Rectal smooth muscle tissue (tissue), 1 donor: ENCODE data around the gene ESRP2.

ENCODE experiments used
- H3K27ac ChIP-seq: one replicate; pipeline ENCODE4 v1.7.0; 2013; ENCODE audit warnings: low read depth, low read length, inconsistent platforms
- H3K27me3 ChIP-seq: one replicate; pipeline ENCODE4 v1.7.0; 2013; ENCODE audit warnings: low read length; ENCODE audit not compliant: control insufficient read depth, insufficient read depth
- H3K36me3 ChIP-seq: one replicate; pipeline ENCODE4 v1.7.0; 2013; ENCODE audit warnings: low read length; ENCODE audit not compliant: control insufficient read depth, insufficient read depth
- H3K4me1 ChIP-seq: one replicate; pipeline ENCODE4 v1.7.0; 2013; ENCODE audit warnings: low read length; ENCODE audit not compliant: control insufficient read depth, insufficient read depth
- H3K4me3 ChIP-seq: one replicate; pipeline ENCODE4 v1.7.0; 2013; ENCODE audit warnings: low read length
- H3K9ac ChIP-seq: one replicate; pipeline ENCODE4 v1.7.0; 2013; ENCODE audit warnings: low read length

ESRP2 gene

GRCh38 chr16:68219725-68220351 is 16.1 kb downstream of the ESRP2 start:
- Histone ChIP-seq H3K27me3 (no peaks in the 10 kb centered on the region), H3K27ac (no peak overlapping the region), H3K4me3 (no peak overlapping the region), H3K36me3 (peaks cover 3% of the 10 kb centered on the region), H3K4me1 (no peaks in the 10 kb centered on the region), H3K9ac (no peak overlapping the region)

- no peak overlapping the region for H3K27ac ChIP-seq
- no peaks in the 10 kb centered on the region for H3K27me3 ChIP-seq
- H3K9ac ChIP-seq: no peak overlapping the region
- peaks cover 3% of the 10 kb centered on the region for H3K36me3 ChIP-seq
- H3K4me3 ChIP-seq: no peak overlapping the region
- no peaks in the 10 kb centered on the region for H3K4me1 ChIP-seq
These were observed 18.4 kb downstream of the ESRP2 start for GRCh38 chr16:68217506-68217905.

- Histone ChIP-seq H3K27ac (no peak overlapping the region), H3K4me3 (no peak overlapping the region), H3K4me1 (no peaks in the 10 kb centered on the region), H3K9ac (no peak overlapping the region), H3K27me3 (no peaks in the 10 kb centered on the region), H3K36me3 (peaks cover 3% of the 10 kb centered on the region)
These were observed 19.7 kb downstream of the ESRP2 start for GRCh38 chr16:68216240-68216639.

- Histone ChIP-seq H3K4me3 (no peak overlapping the region), H3K36me3 (peaks cover 3% of the 10 kb centered on the region), H3K27ac (no peak overlapping the region), H3K9ac (no peak overlapping the region), H3K4me1 (no peaks in the 10 kb centered on the region), H3K27me3 (no peaks in the 10 kb centered on the region)
These were observed 20.6 kb downstream of the ESRP2 start for GRCh38 chr16:68215302-68215701.

- no peak overlapping the region for H3K27ac ChIP-seq
- no peak overlapping the region for H3K9ac ChIP-seq
- no peak overlapping the region for H3K4me3 ChIP-seq
- H3K36me3 ChIP-seq: no peaks in the 10 kb centered on the region
- no peaks in the 10 kb centered on the region for H3K27me3 ChIP-seq
- no peaks in the 10 kb centered on the region for H3K4me1 ChIP-seq
These were observed 21.2 kb downstream of the ESRP2 start for GRCh38 chr16:68214726-68215125.

- no peak overlapping the region for H3K9ac ChIP-seq
- H3K4me1 ChIP-seq: no peaks in the 10 kb centered on the region
- no peak overlapping the region for H3K27ac ChIP-seq
- no peak overlapping the region for H3K4me3 ChIP-seq
- no peaks in the 10 kb centered on the region for H3K27me3 ChIP-seq
- no peaks in the 10 kb centered on the region for H3K36me3 ChIP-seq
These were observed 29.7 kb downstream of the ESRP2 start for GRCh38 chr16:68206245-68206644.

- Histone ChIP-seq H3K4me3 (no peak overlapping the region), H3K9ac (no peak overlapping the region), H3K36me3 (no peaks in the 10 kb centered on the region), H3K27ac (no peak overlapping the region), H3K4me1 (no peaks in the 10 kb centered on the region), H3K27me3 (no peaks in the 10 kb centered on the region)
These were observed 33.8 kb downstream of the ESRP2 start for GRCh38 chr16:68202091-68202519.

GRCh38 chr16:68200088-68200783 is 35.7 kb downstream of the ESRP2 start:
- no peak overlapping the region for H3K27ac ChIP-seq
- H3K36me3 ChIP-seq: no peaks in the 10 kb centered on the region
- no peak overlapping the region for H3K9ac ChIP-seq
- H3K27me3 ChIP-seq: no peaks in the 10 kb centered on the region
- H3K4me3 ChIP-seq: no peak overlapping the region
- no peaks in the 10 kb centered on the region for H3K4me1 ChIP-seq

- Histone ChIP-seq H3K36me3 (no peaks in the 10 kb centered on the region), H3K4me1 (no peaks in the 10 kb centered on the region), H3K4me3 (no peak overlapping the region), H3K27me3 (no peaks in the 10 kb centered on the region), H3K9ac (no peak overlapping the region), H3K27ac (no peak overlapping the region)
These were observed 38.7 kb downstream of the ESRP2 start for GRCh38 chr16:68197250-68197649.

GRCh38 chr16:68194251-68194650 is 41.7 kb downstream of the ESRP2 start:
- Histone ChIP-seq H3K27me3 (no peaks in the 10 kb centered on the region), H3K4me3 (no peak overlapping the region), H3K9ac (no peak overlapping the region), H3K36me3 (peaks cover 11% of the 10 kb centered on the region), H3K4me1 (no peaks in the 10 kb centered on the region), H3K27ac (no peak overlapping the region)

GRCh38 chr16:68190736-68191510 is 45.0 kb downstream of the ESRP2 start:
- Histone ChIP-seq H3K27ac (no peak overlapping the region), H3K9ac (no peak overlapping the region), H3K36me3 (peaks cover 11% of the 10 kb centered on the region)

GRCh38 chr16:68190081-68190480 is 45.8 kb downstream of the ESRP2 start:
- no peak overlapping the region for H3K4me3 ChIP-seq
- no peaks in the 10 kb centered on the region for H3K4me1 ChIP-seq
- peaks cover 11% of the 10 kb centered on the region for H3K36me3 ChIP-seq
- H3K27ac ChIP-seq: no peak overlapping the region
- no peaks in the 10 kb centered on the region for H3K27me3 ChIP-seq
- H3K9ac ChIP-seq: no peak overlapping the region

More at GRCh38 chr16:68190736-68191510, 45.0 kb downstream of the ESRP2 start:
- Histone ChIP-seq H3K4me1 (no peaks in the 10 kb centered on the region), H3K4me3 (no peak overlapping the region), H3K27me3 (no peaks in the 10 kb centered on the region)
